GM06990 (cell line): ENCODE results near the gene ABHD12.

Experiments used
- DNase-seq: peaks from one replicate; pipeline ENCODE4 v3.0.0-alpha.2; 2011; ENCODE audit not compliant: insufficient read length; ENCODE audit errors: extremely low read depth
- H3K27me3 ChIP-seq: replicated peaks from 2 replicates; pipeline ENCODE4 v1.6.0; 2011; ENCODE audit warnings: low read length; ENCODE audit not compliant: control insufficient read depth, insufficient read depth
- H3K36me3 ChIP-seq: 2 replicates; pipeline ENCODE4 v1.5.1; 2011; ENCODE audit warnings: low read length; ENCODE audit not compliant: control insufficient read depth, insufficient read depth
- H3K4me3 ChIP-seq: replicated peaks from 2 replicates; pipeline ENCODE4 v1.5.1; 2011; ENCODE audit warnings: low read depth, mild to moderate bottlenecking, control low read depth, low read length
- TF ChIP-seq, protein P1 (sequence below): IDR thresholded peaks from 2 replicates; pipeline ENCODE4 v1.5.1; 2011; ENCODE audit warnings: low read length, control low read depth, mild to moderate bottlenecking, inconsistent platforms; ENCODE audit not compliant: insufficient read depth, poor library complexity, severe bottlenecking

The ABHD12 gene

DNA sequence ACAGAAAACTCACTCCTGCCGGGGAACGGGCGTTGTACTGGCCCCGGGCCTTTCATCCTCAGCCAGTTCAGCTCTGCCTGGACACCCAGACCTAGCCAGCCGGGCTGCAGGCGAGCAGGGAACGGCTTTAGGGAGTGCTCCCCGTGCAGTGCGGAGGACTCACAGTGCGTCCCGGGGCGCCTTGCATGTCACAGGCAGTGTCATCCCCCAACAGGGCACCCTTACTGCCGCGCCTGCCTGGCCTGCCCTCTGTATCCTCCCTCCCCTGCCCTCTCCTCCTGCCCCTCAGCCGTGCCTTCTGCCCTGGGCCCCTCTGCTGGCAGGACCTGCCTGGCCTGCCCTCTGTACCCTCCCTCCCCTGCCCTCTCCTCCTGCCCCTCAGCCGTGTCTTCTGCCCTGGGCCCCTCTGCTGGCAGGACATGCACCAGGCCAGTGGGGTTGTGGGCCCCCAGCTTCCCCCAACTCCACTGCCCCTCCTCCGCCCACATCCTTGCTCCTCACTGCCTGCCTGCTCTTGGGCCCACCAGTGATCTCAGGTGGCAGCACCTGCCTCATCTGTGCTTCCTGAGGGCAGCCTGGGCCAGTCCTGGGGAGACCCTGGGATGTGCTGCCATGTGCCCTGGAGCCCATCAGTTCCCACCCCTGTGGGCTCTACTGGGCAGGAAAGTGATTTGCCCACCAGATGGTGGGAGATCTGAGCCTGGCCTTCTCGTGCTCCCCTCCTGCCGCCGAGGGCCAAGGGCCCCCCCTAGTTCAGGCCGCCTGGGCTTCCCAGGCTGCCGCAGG, 99.8 kb downstream of the ABHD12 start:
- no peak for DNase-seq
- Histone ChIP-seq H3K4me3 (no peak overlapping the region), H3K36me3 (peaks cover 20% of the 10 kb centered on the region), H3K27me3 (no peaks in the 10 kb centered on the region)
- TF ChIP-seq, protein P1, sequence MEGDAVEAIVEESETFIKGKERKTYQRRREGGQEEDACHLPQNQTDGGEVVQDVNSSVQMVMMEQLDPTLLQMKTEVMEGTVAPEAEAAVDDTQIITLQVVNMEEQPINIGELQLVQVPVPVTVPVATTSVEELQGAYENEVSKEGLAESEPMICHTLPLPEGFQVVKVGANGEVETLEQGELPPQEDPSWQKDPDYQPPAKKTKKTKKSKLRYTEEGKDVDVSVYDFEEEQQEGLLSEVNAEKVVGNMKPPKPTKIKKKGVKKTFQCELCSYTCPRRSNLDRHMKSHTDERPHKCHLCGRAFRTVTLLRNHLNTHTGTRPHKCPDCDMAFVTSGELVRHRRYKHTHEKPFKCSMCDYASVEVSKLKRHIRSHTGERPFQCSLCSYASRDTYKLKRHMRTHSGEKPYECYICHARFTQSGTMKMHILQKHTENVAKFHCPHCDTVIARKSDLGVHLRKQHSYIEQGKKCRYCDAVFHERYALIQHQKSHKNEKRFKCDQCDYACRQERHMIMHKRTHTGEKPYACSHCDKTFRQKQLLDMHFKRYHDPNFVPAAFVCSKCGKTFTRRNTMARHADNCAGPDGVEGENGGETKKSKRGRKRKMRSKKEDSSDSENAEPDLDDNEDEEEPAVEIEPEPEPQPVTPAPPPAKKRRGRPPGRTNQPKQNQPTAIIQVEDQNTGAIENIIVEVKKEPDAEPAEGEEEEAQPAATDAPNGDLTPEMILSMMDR: no peak

DNA sequence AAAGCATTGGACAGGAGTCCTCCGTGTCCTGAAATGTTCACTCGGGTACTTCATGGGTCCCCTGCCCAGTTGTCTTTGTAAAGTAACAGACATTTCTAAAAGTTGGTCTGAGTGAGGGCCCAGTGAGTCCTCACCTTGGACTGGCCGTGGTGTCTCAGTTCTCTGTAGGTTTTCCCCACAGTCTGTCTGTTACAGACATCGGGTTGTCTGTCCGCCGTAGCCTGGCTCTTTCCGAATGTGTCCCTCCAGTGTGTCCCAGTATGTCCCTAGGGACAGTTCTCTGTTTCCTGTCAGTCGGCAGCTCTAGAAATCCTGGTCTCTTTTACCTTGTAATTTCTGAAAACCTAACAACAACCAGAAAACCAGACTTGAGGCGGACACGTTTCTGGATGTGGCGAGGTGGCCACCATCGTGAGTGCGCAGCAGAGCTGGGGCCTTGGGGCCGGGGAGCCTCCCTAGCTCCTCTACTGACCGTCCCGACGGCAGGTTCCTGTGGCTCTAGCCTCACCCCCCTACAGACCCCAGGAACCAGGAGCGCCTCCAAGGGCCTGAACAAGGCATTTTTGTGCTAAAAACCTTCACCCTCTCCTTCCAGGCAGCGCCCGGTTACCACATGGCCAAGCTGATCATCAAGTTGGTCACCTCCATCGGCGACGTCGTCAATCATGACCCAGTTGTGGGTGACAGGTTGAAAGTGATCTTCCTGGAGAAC, 100.6 kb downstream of the ABHD12 start:
- no peak for DNase-seq
- TF ChIP-seq, protein P1: no peak
- H3K4me3 ChIP-seq: no peak overlapping the region
- peaks cover 26% of the 10 kb centered on the region for H3K36me3 ChIP-seq
- H3K27me3 ChIP-seq: no peaks in the 10 kb centered on the region

DNA sequence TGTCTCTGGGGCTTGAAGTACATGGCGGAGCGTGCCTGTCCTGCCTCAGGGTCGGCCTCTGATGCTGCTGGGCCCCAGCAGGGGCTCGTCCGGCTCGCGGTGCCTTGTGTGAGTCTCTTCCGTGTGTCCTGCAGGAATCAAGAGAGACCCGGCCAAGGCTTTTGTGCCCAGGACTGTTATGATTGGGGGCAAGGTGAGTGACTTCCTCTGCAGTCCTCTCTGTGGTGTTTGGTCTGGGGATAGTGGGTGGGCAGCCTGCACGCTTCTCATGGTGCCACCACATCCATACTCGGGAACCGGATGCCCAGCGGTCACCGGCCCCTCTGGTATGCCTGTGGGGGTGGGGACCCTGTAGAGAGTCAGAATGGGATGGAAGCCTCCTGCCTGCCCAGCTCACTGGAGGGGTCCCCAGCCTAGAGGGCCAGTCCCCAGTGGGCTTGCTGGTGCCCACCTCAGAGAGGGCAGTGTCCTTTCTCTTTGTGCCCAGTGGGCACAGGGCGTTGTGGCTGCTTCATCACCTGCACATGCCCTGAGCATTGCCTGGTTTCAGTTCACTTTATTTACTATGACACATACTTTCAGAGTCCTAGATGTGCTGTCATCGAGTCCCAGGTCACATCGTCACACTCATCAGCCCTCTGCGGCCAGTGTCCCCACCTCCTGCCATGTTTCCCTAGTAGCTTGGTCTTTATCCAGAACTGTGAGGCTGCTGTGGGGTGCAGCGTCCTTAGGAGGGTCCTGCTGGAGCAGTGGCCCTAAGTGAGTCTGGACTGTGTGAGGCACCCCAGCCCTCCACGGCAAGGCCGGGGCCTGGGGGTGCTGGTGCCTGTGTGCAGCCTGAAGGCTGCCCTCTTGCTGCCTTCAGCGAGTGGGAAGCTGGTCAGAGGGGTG, 102.1 kb downstream of the ABHD12 start:
- TF ChIP-seq, protein P1: no peak
- no peak for DNase-seq
- H3K4me3 ChIP-seq: no peak overlapping the region
- H3K27me3 ChIP-seq: no peaks in the 10 kb centered on the region
- peaks cover 30% of the 10 kb centered on the region for H3K36me3 ChIP-seq

DNA sequence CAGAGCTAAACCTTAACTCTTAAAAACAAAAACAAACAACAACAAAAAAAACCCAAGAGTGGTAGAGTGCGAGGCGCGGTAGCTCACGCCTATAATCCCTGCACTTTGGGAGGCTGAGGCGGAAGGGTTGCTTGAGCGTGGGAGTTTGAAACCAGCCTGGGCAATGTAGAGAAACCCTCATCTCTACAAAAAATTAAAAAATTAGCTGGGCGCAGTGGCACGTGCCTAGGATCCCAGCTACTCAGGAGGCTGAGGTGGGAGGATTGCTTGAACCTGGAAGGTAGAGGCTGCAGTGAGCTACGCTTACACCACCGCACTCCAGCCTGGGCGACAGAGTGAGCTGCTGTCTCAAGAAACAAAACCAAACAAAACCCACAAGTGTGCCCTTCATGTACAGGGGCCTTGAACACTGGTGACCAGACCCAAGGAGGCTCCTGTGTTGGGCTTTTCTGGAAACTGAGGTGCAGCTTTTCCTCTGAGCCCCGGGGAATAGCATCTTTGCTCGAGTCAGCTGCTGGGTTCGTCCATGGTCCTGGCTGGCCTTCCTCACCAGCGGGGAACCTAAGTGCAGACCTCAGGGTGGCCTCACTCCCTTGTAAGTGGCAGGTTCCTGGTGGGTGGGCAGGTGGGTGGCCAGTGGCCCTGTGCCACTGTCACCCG, 102.9 kb downstream of the ABHD12 start:
- DNase-seq: no peak
- Histone ChIP-seq H3K36me3 (peaks cover 36% of the 10 kb centered on the region), H3K4me3 (no peak overlapping the region), H3K27me3 (no peaks in the 10 kb centered on the region)
- TF ChIP-seq, protein P1: no peak

DNA sequence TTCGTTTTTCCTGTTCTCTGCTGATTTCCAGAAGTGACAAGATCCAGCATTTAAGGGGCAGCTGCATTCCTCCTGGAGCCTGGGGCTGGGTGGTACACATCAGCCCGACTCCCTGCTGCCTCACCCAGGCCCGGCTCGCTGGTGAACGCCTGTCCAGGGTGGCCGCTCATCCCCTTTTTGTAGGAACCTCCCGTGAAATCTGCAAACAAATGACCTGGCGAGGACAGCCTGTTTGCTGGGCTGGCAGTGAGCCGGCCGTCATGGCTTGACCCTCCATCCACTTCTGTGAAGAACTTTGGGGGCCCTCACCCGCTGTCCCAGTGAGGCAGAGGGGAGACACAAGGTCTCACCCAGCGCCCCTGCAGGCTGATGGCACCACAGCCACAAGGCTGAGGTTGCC, 103.7 kb downstream of the ABHD12 start:
- H3K27me3 ChIP-seq: no peaks in the 10 kb centered on the region
- peaks cover 41% of the 10 kb centered on the region for H3K36me3 ChIP-seq
- H3K4me3 ChIP-seq: no peak overlapping the region
- TF ChIP-seq, protein P1: no peak
- no peak for DNase-seq
